ENCODE data around the gene LCN1.
"Not testable (repeated sequence)": the region's sequence is repeated elsewhere in the genome, so short reads cannot be mapped to it uniquely, and the experiment has no call there.

DNA sequence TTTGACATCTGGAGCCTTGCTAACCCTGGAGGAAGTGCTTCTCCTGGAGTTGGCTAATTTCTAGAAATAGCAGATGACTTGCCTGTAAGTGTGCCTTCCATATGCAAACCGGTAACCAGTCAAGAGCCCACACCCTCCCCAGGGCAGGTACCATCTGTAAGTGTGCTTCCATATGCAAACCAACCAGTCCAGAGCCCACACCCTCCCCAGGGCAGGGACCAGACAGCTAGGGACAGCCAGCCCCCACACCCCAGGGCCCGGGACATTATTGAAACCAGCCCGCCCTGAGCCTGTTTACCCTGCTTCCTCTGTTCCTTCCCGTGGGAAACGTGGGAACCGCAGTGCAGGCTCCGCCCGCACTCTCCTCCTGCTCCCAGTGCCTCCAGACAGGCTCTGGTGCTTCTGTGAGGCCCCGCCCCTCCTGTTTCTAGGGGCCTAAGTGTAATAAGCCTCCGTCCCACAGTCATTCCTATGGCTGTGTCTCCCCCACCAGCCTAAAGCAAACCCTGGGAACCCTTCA lies 13.0 kb downstream of the LCN1 start:
- not testable (repeated sequence) for TF ChIP-seq CTCF (conservative IDR thresholded peaks at IDR 0.05; ENCODE audit: low read depth, low read length); MAFK (IDR thresholded peaks at IDR 0.05; ENCODE audit: low read depth, low read length)

Measured in IMR-90 (cell line).